Sciatic nerve (tissue), 2 donors: Measurements from ENCODE around the gene TRMO. TPM values are rescaled to one million over a fixed set of nuclear protein-coding genes. Genes with fewer than 3 reads are reported as not detected.

ENCODE experiments used
- ATAC-seq: fragments of 200-7000 bp; cut with Tn5 transposase; one replicate; pipeline ENCODE4 v1.9.1; 2020; ENCODE audit warnings: mild to moderate bottlenecking, moderate library complexity
- DNase-seq: peaks from one replicate; pipeline ENCODE4 v3.0.0-alpha.2; 2020; ENCODE audit warnings: low spot score
- intact Hi-C: fragments of 100-400 bp; cut with DNase I; formaldehyde crosslinking; loops from one replicate; pipeline ENCODE4 v1.14.2; 2022
- total RNA-seq: library from RNA; stranded (reverse); fragmentation: NEBNext Ultra II Directional; extraction: Animal tissue kit (Norgen Biotek cat#: 25700); gene quantifications from one replicate; pipeline ENCODE4 v1.2.1, GENCODE V29; 2021
- donor health status: DM: no; HTN: no; CAD: no.
- donor health status: DM: no; HTN: no; CAD: no.

Gene TRMO
- total RNA-seq, 1 donor from 2014 or later = 15.6 TPM

- intact Hi-C loops = no loop called here
- DNase-seq (no peak), ATAC-seq (no peak)
Observed at GRCh38 chr9:97873425-97873824, 48.9 kb downstream of the TRMO start.

GRCh38 chr9:97868859-97869258 is 53.4 kb downstream of the TRMO start:
- ATAC-seq (no peak), DNase-seq (no peak)
- intact Hi-C loops = no loop called here

GRCh38 chr9:97866848-97867247 is 55.5 kb downstream of the TRMO start:
- DNase-seq = no peak
- ATAC-seq = no peak
- intact Hi-C loops = no loop called here

- ATAC-seq = no peak
- intact Hi-C loops = no loop called here
- DNase-seq = no peak
Observed at GRCh38 chr9:97866300-97866699, 56.0 kb downstream of the TRMO start.

DNA sequence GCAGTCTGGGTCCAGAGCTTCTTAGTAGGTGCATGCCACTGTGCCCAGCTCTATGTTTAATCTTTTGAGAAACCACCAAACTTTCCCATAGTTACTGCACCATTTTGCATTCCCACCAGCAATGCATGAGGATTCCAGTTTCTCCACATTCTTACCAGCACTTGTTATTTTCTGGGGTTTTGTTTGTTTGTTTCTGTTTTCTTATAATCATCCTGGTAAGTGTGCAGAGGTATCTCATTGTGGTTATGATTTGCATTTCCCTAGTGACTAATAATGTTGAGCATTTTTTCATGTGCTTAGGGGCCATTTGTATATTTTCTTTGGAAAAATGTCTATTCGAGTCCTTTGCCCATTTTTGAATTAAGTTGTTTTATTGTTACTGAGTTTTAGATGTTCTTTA is 57.9 kb downstream of the TRMO start:
- intact Hi-C loops = no loop called here
- DNase-seq (no peak), ATAC-seq (no peak)

DNA sequence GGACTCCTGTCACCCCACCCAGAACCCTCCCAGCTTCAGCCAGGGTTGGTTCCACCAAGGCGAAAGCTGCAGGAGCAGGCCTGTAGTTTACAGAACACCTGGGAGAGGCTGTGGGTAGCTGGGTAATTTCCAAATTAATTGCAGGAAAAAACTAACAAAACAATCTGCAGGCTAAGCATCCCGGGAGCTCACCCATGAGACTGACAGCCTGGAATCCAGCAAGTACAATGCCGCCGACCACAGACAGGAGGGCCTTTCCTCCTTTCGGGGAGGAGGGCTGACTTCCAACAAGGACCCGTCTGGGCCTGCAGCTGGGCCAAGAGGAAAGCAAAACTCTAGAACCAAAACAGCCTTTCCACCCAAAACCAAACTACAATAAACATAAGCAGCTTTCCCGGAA is 59.0 kb downstream of the TRMO start:
- no peak for ATAC-seq
- intact Hi-C loops = no loop called here
- DNase-seq = no peak

DNA sequence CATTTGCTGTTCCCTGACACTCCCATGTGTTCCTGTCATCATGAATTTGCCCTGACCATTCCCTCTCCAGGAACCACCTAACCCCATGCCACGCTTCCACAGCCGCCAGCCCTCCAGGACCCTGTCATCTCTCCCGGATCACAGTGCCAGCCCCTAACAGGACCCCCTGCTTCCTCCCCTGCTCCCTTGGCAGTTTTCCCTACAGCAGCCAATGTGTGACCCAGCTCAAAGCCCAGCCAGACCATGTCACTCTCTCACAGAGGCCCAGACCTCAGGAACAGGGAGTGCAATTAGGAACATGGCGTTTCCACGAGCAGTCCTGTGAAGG is 61.2 kb downstream of the TRMO start:
- DNase-seq (no peak), ATAC-seq (no peak)
- intact Hi-C loops = no loop called here

DNA sequence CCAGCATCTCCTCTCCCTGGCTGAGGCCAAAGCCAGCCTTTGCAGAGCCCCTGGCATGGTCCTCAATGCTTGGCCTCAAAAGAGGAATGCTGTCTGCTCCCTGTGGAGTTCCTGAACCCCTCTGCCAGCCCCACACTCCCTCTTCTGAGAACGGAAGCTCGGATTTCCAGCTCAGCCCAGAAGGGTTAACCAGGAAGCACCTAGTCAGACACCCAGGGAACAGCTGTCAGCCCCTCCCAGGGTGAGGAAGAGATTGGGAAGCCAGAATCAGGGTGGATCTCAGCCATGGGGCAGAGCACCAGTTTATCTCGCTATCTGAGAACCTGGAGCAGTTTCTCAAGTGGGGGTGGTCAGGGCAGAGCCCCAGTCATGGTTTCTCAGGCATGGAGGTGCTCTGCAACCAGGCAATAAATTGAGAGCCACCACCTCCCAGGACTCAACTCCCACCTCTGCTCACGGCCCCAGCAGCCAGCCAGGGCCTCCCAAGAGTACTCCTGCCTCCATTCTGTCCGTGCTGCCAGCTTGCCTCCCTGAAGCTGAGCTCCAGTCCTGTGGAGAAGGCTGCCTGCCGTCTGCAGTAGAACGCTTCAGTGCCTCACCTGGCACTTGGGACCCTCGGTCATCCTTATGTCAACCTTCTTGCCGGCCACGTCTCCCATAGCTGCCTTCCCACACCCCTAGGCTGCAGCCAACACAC is 61.7 kb downstream of the TRMO start:
- DNase-seq (no peak), ATAC-seq (no peak)
- intact Hi-C loops = no loop called here

GRCh38 chr9:97859346-97859745 is 63.0 kb downstream of the TRMO start:
- ATAC-seq (no peak), DNase-seq (no peak)
- intact Hi-C loops = no loop called here

GRCh38 chr9:97858826-97859225 is 63.5 kb downstream of the TRMO start:
- DNase-seq (no peak), ATAC-seq (no peak)
- intact Hi-C loops = no loop called here

GRCh38 chr9:97858393-97858713 is 63.9 kb downstream of the TRMO start:
- no peak for DNase-seq
- ATAC-seq = no peak
- intact Hi-C loops = no loop called here

DNA sequence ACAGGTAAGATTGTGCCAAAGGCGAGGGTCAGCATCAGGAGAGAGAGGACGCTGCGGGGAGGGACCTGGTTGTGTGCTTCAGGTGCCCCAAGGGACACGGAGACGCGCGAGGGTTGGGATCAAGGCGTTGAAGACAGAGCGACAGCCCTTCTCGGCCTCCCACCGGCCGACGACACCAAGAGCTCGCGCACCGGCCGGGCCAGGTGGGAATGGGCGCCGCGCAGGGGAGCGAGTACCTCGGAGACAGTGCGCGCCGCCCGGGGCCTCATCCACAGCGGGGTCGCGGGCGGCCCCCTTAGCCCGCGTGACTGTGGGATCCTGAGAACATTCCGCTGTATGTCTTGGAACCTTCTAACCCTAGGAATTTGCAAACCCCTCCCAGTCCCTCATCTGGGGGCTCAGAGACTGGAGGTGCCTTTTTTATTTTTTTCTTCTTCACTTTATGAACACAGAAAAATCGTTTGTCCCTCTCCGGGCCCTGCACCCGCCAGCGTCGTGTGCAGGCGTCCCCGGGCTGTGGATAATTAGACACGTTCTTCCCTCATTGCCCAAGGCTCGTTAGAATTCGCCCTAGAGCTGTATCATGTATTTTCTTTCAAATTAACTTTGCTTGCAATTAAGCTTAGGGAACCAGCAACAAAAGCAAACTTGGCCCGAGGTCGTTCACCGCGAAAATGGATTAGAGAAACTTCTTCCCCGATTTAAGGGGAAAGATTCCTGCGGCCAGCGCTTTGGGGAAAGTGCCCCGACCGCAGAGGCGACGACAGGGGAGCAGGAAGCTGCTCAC is 64.5 kb downstream of the TRMO start:
- no peak for ATAC-seq
- intact Hi-C loops = no loop called here
- DNase-seq = no peak

DNA sequence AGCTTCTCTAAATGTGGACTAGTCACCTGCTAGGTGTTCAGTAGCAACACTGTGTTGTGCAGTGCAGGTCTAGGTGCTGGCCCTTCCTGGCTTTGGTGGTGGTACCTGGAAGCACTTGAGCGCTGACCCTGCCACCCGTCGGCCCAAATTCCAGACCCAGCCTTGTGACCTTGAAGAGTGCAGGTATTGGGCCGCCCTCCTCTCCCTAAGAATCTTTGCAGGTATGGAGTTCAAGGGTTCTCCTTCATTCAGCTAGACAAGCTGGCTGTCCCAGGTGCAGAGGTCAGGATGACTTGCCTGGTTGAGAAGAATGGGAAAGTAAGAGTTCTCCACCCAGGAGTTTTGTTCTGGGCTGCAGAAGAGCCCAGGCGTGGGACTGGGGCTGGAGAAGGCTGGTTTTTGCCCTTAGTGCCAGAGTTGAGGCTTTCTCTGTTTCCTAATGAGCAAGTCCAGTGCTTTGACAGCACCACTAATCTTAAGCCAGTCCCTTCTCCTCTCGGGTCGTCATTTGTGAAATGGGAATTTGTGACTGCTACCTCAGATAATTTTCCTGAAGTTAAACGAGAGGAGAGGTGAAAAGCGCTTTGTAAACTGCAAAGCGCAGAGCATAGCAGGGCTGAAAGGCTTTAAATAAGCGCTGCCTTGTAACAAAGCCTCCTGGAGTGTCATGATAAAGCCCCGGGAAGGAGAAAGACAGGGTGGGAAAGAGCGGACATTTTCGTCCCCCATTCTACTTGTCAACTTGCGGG is 65.3 kb downstream of the TRMO start:
- ATAC-seq (no peak), DNase-seq (no peak)
- intact Hi-C loops = no loop called here

DNA sequence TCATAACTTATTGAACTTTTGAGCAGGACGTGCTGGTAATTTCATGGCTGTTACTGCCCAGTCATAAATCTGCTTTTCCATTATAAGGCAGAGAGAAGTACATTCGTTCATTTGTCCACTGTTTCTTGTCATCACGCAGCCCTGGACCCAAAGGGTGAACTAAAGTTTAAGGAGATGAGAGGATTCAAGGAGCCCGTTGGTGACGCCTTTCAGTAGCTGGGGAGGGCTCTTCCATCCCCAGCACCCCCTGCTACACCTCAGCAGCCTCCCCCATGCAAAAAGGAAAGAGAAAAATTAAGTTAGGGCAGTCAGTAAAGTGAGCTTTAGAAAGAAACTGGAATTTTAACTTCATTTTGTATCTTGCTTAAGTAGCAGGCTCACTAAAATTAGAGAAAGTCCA is 66.4 kb downstream of the TRMO start:
- DNase-seq = no peak
- intact Hi-C loops = no loop called here
- ATAC-seq = no peak

DNA sequence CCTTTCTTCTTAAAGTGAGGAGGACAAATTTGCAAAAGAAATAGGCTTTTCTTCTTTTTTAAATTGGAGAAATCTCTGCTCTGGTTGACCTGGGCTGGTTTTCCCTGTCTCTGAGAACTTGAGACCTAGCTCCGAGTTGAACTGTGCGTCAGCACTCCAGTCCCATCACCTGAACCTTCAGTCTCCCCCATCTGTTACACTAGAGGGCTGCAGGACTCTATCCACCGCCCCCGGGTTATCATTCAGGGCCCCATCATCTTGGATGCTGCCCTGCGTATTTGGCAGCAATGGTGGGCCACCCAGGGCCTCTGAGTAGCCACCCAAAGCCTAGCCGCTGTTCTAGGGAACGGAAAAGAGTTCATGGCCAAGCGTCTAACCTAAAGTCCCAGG is 66.8 kb downstream of the TRMO start:
- intact Hi-C loops = no loop called here
- DNase-seq (no peak), ATAC-seq (no peak)

DNA sequence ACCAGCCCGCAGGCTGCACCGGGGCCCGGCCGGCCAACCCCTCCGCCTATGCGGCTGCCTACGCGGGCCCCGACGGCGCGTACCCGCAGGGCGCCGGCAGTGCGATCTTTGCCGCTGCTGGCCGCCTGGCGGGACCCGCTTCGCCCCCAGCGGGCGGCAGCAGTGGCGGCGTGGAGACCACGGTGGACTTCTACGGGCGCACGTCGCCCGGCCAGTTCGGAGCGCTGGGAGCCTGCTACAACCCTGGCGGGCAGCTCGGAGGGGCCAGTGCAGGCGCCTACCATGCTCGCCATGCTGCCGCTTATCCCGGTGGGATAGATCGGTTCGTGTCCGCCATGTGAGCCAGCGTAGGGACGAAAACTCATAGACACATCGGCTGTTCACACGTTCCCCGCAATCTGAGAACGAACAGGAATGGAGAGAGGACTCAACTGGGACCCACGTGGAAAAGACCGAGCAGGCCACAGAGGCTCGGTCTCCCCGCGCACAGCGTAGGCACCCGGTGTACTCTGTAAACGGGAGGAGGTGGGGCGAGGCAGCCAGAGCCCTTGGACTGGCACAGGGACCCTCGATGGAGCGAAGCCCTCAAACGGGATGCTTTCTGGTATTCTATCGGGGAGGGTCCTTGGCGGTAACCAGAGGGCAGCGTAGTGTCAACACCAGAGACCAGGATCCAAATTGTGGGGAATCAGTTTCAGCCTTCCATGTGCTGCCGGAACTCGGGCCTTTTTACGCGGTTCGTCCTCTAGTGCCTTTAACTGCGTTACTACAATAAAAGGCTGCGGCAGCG is 67.4 kb downstream of the TRMO start:
- ATAC-seq (no peak), DNase-seq (no peak)
- intact Hi-C loops = no loop called here
